RPMI7951 (cell line): ENCODE results near the gene ARPC1B. TPM values are rescaled to one million over a fixed set of nuclear protein-coding genes. Genes with fewer than 3 reads are reported as not detected.

Experiments used
- total RNA-seq: library from RNA; depleted of rRNA; stranded (reverse); fragments of >200 nt; shearing (Covaris generic); gene quantifications from 2 replicates; pipeline ENCODE4 v1.2.3, GENCODE V29; 2014; rRNA removed

Gene ARPC1B
- total RNA-seq, 1 experiment from 2014 or later, result 248 TPM

Other genes with a start within 250 kb of the ARPC1B start
- gene SMURF1, start 230.6 kb upstream of the ARPC1B start, total RNA-seq, result 14.5 and 15.9 TPM in 2 replicates
- not detected in 2 replicates for gene KPNA7, start 166.6 kb upstream of the ARPC1B start, total RNA-seq
- gene MYH16, start 101.9 kb upstream of the ARPC1B start, total RNA-seq, result 1.1 and 1.2 TPM in 2 replicates
- gene ARPC1A, start 48.8 kb upstream of the ARPC1B start, total RNA-seq, result 251 and 266 TPM in 2 replicates
- 82.1 and 129 TPM in 2 replicates for gene PDAP1, start 33.9 kb downstream of the ARPC1B start, total RNA-seq
- 210 and 240 TPM in 2 replicates for gene BUD31, start 34.2 kb downstream of the ARPC1B start, total RNA-seq
- gene PTCD1, start 64.1 kb downstream of the ARPC1B start, total RNA-seq, result 4.4 and 4.9 TPM in 2 replicates
- 21.7 and 22.6 TPM in 2 replicates for gene CPSF4, start 64.2 kb downstream of the ARPC1B start, total RNA-seq
- gene ATP5MF, start 91.4 kb downstream of the ARPC1B start, total RNA-seq, result 2,749 and 4,266 TPM in 2 replicates
- 7.2 and 7.7 TPM in 2 replicates for gene ZNF789, start 98.2 kb downstream of the ARPC1B start, total RNA-seq
- gene ZNF394, start 125.6 kb downstream of the ARPC1B start, total RNA-seq, result 15.9 and 19.2 TPM in 2 replicates
- gene ZKSCAN5, start 129.9 kb downstream of the ARPC1B start, total RNA-seq, result 12.7 and 15.4 TPM in 2 replicates
- 9.5 and 10.8 TPM in 2 replicates for gene FAM200A, start 177.4 kb downstream of the ARPC1B start, total RNA-seq
- gene ZNF655, start 183.9 kb downstream of the ARPC1B start, total RNA-seq, result 44.4 and 49.5 TPM in 2 replicates
- 0.72 TPM in 1 of 2 replicates, not detected in the other for gene TMEM225B, start 223.5 kb downstream of the ARPC1B start, total RNA-seq
- gene ZSCAN25, start 242.2 kb downstream of the ARPC1B start, total RNA-seq, result 6.1 and 7.9 TPM in 2 replicates